ENCODE data around the gene MAGI2.
"Not testable (repeated sequence)": the region's sequence is repeated elsewhere in the genome, so short reads cannot be mapped to it uniquely, and the experiment has no call there.

Gene MAGI2

GRCh38 chr7:78006063-78006755 lies 1447.3 kb downstream of the MAGI2 start:
- ChIA-PET POLR2A (ENCODE audit: low non-redundant PET) (no interaction called here), CTCF (interaction anchor here (0.7 kb wide), 1 partner anchor 14 kb away, joined by 3 read pairs; no protein-coding TSS in a partner anchor)
- no peak for DNase-seq (ENCODE audit: low spot score)
- H3K27ac ChIP-seq = no peak overlapping the region
- TF ChIP-seq CTCF (conservative IDR thresholded peaks at IDR 0.05; ENCODE audit: low read depth) = no peak

DNA sequence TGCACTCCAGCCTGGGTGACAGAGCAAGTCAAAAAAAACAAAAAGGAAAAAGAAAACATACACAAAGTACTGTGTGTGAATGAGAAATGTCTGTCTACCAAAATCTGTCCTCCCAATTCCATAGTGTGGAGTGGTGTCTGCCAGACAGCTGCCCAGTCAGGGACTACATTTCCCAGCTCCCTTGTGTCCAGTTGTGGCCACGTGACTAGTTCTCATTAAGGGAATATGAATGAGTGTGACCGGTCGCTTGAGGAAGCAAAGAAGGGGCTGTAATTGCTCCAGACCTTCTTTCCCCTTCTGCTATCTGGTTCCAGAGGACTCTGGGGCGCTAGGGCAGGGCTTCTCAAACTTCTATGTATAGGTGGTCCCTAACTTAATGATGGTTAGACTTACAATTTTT lies 1450.8 kb downstream of the MAGI2 start:
- DNase-seq (ENCODE audit: low spot score) = no peak
- H3K27ac ChIP-seq = no peak overlapping the region
- ChIA-PET CTCF (interaction anchor here (0.7 kb wide), 2 partner anchors 12 to 139 kb away, joined by 3 to 4 read pairs; no protein-coding TSS in a partner anchor), POLR2A (ENCODE audit: low non-redundant PET) (no interaction called here)
- no peak for TF ChIP-seq CTCF (conservative IDR thresholded peaks at IDR 0.05; ENCODE audit: low read depth)

DNA sequence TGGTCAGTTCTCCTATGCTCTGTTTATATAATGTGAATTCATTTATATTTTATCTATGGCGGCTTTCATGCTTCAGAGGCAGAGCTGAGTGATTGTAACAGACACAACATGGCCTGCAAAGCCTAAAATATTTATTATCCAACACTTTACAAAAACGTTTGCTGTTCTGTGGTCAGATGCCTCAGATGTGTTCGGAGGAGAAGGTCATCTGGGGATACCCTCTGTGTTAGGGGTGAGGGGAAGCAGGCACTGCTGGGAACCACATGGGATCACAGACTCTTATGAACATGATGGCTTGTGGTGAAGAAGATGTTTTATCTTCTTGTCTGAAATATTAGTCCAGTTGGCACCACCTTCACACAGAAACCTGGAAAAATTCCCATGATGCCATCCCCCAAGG lies 1451.4 kb downstream of the MAGI2 start:
- no peak for TF ChIP-seq CTCF (conservative IDR thresholded peaks at IDR 0.05; ENCODE audit: low read depth)
- DNase-seq (ENCODE audit: low spot score) = no peak
- ChIA-PET POLR2A (ENCODE audit: low non-redundant PET) (no interaction called here), CTCF (interaction anchor here (0.7 kb wide), 2 partner anchors 13 to 140 kb away, joined by 3 to 4 read pairs; no protein-coding TSS in a partner anchor)
- no peak overlapping the region for H3K27ac ChIP-seq

GRCh38 chr7:77999168-77999567 lies 1454.3 kb downstream of the MAGI2 start:
- POLR2A ChIA-PET (ENCODE audit: low non-redundant PET); DNase-seq (ENCODE audit: low spot score); H3K27ac ChIP-seq: not testable (repeated sequence)
- CTCF ChIA-PET = interaction anchor here (0.7 kb wide), 1 partner anchor 283 kb away, joined by 3 read pairs; no protein-coding TSS in a partner anchor

GRCh38 chr7:77995717-77996116 lies 1457.8 kb downstream of the MAGI2 start:
- DNase-seq (ENCODE audit: low spot score) = no peak
- CTCF ChIA-PET = interaction anchor here (0.7 kb wide), 1 partner anchor 73 kb away, joined by 3 read pairs; no protein-coding TSS in a partner anchor

GRCh38 chr7:77993838-77994237 lies 1459.6 kb downstream of the MAGI2 start:
- POLR2A ChIA-PET (ENCODE audit: low non-redundant PET) = no interaction called here

More at GRCh38 chr7:77995717-77996116, 1457.8 kb downstream of the MAGI2 start:
- no peak overlapping the region for H3K27ac ChIP-seq
- POLR2A ChIA-PET (ENCODE audit: low non-redundant PET) = no interaction called here
- no peak for TF ChIP-seq CTCF (conservative IDR thresholded peaks at IDR 0.05; ENCODE audit: low read depth)

More at GRCh38 chr7:77993838-77994237, 1459.6 kb downstream of the MAGI2 start:
- CTCF ChIA-PET = no interaction called here
- no peak for TF ChIP-seq CTCF (conservative IDR thresholded peaks at IDR 0.05; ENCODE audit: low read depth)
- H3K27ac ChIP-seq = no peak overlapping the region
- DNase-seq (ENCODE audit: low spot score) = no peak
